ENCODE data around the gene CTDSP2.

The CTDSP2 gene

DNA sequence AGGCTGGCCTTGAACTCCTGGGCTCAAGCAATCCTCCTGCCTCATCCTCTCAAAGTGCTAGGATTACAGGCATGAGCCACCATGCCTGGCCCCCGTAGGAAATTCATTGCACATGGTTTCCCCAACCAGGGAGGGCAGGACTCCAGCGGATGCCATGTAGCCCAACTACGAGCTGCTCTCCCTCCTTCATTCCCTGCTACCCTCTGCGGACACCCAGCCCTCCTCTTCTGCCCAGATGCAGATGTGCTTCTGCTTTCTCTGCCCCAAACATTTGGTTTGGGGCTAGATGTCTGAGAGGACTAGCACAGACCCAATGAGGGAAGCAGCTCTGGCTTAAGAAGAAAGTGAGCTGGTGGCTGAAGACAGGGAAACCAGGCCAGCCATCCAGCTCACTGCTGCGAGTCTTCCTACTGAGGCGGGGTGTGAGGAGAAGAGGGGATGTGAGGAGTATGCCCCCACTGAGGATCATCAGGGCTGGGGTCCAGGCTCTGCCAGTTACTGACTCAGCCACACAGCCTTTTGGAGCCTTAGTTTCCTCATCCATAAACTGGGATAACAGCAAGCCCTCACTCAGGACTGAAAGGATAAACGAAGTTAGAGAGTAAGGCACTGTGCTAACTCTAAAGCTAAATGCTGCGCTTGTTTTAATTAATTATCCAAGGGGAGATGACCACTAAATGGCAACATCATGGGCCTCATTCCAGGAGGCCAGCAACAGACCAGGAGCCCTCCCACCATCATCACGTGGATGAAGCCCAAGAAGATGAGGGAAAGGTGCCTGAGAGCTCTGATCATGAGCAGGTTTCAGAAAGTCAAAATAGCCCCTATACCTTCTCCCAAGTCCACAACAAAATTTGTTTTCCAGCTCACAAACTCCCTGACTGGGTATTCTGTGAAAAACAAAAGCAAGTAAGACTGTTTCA, 10.9 kb downstream of the CTDSP2 start:
- TF ChIP-seq CTCF (conservative IDR thresholded peaks at IDR 0.05; ENCODE audit: low read depth) = no peak
- ChIA-PET POLR2A (ENCODE audit: low non-redundant PET) (interaction anchor here (0.8 to 1.0 kb wide), 2 partner anchors 12 to 61 kb away, joined by 3 read pairs; no protein-coding TSS in a partner anchor), CTCF (interaction anchor here (0.7 to 2.1 kb wide), 4 partner anchors 33 to 110 kb away, joined by 3 to 9 read pairs (median 4); no protein-coding TSS in a partner anchor)
- H3K27ac ChIP-seq = peak overlapping the region; percentile 85
- no peak for DNase-seq (ENCODE audit: low spot score)

- ChIA-PET POLR2A (ENCODE audit: low non-redundant PET) (no interaction called here), CTCF (interaction anchor here (0.6 kb wide), 2 partner anchors 8 to 13 kb away, joined by 3 read pairs; no protein-coding TSS in a partner anchor)
- no peak for TF ChIP-seq CTCF (conservative IDR thresholded peaks at IDR 0.05; ENCODE audit: low read depth)
- H3K27ac ChIP-seq = peak overlapping the region; percentile 85; the same call in 1 of the 2 replicates
- DNase-seq (ENCODE audit: low spot score) = no peak
These were observed 12.2 kb downstream of the CTDSP2 start for GRCh38 chr12:57834086-57834876.

GRCh38 chr12:57833672-57834071, 12.9 kb downstream of the CTDSP2 start:
- CTCF ChIA-PET = interaction anchor here (0.6 kb wide), 1 partner anchor 12 kb away, joined by 3 read pairs; no protein-coding TSS in a partner anchor
- peak overlapping the region; percentile 49 for H3K27ac ChIP-seq
- no peak for DNase-seq (ENCODE audit: low spot score)
- POLR2A ChIA-PET (ENCODE audit: low non-redundant PET) = no interaction called here
- no peak for TF ChIP-seq CTCF (conservative IDR thresholded peaks at IDR 0.05; ENCODE audit: low read depth)

DNA sequence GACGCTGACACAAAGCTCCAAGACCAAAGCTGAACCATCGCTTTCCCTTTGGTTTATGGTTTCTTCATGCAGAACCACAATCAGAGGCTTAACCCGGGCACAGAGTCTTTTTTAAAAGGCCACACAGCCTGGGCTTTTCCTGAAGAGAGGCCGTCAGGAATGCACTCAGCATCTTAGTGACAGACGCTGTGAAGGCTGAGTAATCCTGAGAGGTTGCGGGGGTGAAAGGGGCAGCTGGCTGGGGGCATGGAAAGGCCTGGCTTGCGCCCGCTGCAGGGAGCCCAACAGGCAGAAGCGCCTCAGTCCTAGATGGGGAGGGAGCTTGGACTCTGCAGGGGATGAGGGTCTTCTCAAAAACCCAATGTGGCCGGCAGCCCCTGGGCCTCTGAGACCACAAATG, 13.6 kb downstream of the CTDSP2 start:
- DNase-seq (ENCODE audit: low spot score) = no peak
- POLR2A ChIA-PET (ENCODE audit: low non-redundant PET) = interaction anchor here (0.6 to 1.0 kb wide), 3 partner anchors 62 to 88 kb away, joined by 5 to 10 read pairs (median 5); partner anchors contain the start of gene TSPAN31
- H3K27ac ChIP-seq = peak overlapping the region; percentile 49
- no peak for TF ChIP-seq CTCF (conservative IDR thresholded peaks at IDR 0.05; ENCODE audit: low read depth)
- CTCF ChIA-PET = interaction anchor here (0.6 to 1.7 kb wide), 3 partner anchors 10 to 118 kb away, joined by 3 to 10 read pairs (median 5); no protein-coding TSS in a partner anchor

- CTCF ChIA-PET = interaction anchor here (1.2 to 1.5 kb wide), 2 partner anchors 27 to 73 kb away, joined by 4 to 6 read pairs; no protein-coding TSS in a partner anchor
- TF ChIP-seq CTCF (conservative IDR thresholded peaks at IDR 0.05; ENCODE audit: low read depth) = no peak
- POLR2A ChIA-PET (ENCODE audit: low non-redundant PET) = no interaction called here
- no peak for DNase-seq (ENCODE audit: low spot score)
- no peak overlapping the region for H3K27ac ChIP-seq
These were observed 16.1 kb downstream of the CTDSP2 start for GRCh38 chr12:57830393-57830792.
